Measurements from ENCODE around the gene CACNA1D. TPM values are rescaled to one million over a fixed set of nuclear protein-coding genes. Genes with fewer than 3 reads are reported as not detected.

Gene CACNA1D
- total RNA-seq, 1 donor from 2014 or later, result 1.1 TPM

DNA sequence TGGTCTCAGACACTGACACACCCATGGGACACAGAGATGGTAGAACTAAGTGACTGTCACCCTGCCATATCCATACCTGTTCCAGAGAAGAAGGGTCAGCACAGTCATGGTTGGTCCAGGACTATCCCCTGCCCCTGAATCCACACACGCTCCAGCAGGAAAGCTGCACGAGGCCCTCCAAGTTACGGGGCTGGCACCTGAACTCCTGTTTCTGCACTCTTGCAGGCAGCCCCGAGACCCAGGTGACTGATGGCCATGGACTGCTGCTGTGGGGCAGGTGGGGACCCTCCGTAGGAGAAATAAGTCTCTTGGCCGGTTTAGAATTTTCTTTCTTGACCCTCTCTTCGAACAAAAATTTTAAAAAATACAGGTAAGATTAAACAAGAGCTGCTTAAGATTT is 321.2 kb downstream of the CACNA1D start:
- H3K27me3 Mint-ChIP-seq (ENCODE audit: low read depth), result no peaks in the 10 kb centered on the region
- H3K27ac Mint-ChIP-seq (ENCODE audit: unreplicated experiment), result no peak overlapping the region
- no peak for DNase-seq (ENCODE audit: low read depth, low spot score)
- TF ChIP-seq, protein P1, sequence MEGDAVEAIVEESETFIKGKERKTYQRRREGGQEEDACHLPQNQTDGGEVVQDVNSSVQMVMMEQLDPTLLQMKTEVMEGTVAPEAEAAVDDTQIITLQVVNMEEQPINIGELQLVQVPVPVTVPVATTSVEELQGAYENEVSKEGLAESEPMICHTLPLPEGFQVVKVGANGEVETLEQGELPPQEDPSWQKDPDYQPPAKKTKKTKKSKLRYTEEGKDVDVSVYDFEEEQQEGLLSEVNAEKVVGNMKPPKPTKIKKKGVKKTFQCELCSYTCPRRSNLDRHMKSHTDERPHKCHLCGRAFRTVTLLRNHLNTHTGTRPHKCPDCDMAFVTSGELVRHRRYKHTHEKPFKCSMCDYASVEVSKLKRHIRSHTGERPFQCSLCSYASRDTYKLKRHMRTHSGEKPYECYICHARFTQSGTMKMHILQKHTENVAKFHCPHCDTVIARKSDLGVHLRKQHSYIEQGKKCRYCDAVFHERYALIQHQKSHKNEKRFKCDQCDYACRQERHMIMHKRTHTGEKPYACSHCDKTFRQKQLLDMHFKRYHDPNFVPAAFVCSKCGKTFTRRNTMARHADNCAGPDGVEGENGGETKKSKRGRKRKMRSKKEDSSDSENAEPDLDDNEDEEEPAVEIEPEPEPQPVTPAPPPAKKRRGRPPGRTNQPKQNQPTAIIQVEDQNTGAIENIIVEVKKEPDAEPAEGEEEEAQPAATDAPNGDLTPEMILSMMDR (conservative IDR thresholded peaks at IDR 0.05), result no peak
- H3K36me3 Mint-ChIP-seq (ENCODE audit: low read depth), result no peaks in the 10 kb centered on the region
- H3K9me3 Mint-ChIP-seq, result no peaks in the 10 kb centered on the region
- H3K4me3 Mint-ChIP-seq, result no peak overlapping the region
- H3K4me1 Mint-ChIP-seq, result peaks cover 3% of the 10 kb centered on the region

DNA sequence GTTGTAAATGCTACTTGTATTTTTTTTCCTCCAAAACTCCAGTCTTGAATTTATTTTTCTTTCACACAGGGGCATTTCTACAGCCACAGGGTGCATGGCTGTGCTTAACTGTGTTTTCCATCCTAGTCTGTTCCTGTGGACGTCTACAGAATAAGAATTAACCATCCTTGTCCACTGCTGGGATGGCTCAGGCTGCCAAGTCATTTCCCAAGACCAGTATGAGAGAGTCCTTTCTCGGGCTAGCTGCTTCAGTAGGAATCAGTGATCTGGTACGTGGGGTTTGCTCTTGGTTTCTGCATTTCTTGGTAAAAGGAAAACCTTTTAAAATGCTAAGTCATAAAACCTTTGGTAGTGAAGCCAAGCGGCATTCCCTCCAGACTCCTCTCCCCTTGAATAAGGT is 322.0 kb downstream of the CACNA1D start:
- H3K36me3 Mint-ChIP-seq (ENCODE audit: low read depth), result no peaks in the 10 kb centered on the region
- no peak overlapping the region for H3K27ac Mint-ChIP-seq (ENCODE audit: unreplicated experiment)
- TF ChIP-seq, protein P1 (conservative IDR thresholded peaks at IDR 0.05), result no peak
- DNase-seq (ENCODE audit: low read depth, low spot score), result no peak
- H3K4me1 Mint-ChIP-seq, result peaks cover 3% of the 10 kb centered on the region
- no peaks in the 10 kb centered on the region for H3K9me3 Mint-ChIP-seq
- no peak overlapping the region for H3K4me3 Mint-ChIP-seq
- no peaks in the 10 kb centered on the region for H3K27me3 Mint-ChIP-seq (ENCODE audit: low read depth)

DNA sequence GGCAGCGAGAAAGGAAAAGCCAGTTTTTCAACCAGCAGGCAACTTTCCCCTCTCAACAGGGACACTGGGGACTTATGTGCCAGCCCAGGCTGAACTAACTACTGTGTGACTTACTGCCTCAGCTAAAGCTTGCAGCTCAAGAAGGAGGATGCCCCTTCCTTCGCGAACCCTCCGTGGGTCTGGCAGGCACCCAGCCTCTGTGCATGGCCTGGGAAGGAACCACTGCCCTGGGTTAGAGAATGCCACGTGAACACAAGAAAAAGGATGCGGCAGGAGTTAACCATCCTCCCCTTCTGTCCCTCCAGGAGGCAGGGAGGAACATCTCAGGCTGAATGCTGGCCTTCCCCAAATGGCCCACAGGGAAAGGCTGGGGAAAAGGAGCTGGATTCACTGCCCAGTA is 322.8 kb downstream of the CACNA1D start:
- H3K4me1 Mint-ChIP-seq, result peaks cover 3% of the 10 kb centered on the region
- H3K4me3 Mint-ChIP-seq, result no peak overlapping the region
- H3K27me3 Mint-ChIP-seq (ENCODE audit: low read depth), result no peaks in the 10 kb centered on the region
- no peak overlapping the region for H3K27ac Mint-ChIP-seq (ENCODE audit: unreplicated experiment)
- H3K9me3 Mint-ChIP-seq, result no peaks in the 10 kb centered on the region
- TF ChIP-seq, protein P1 (conservative IDR thresholded peaks at IDR 0.05), result no peak
- H3K36me3 Mint-ChIP-seq (ENCODE audit: low read depth), result no peaks in the 10 kb centered on the region
- DNase-seq (ENCODE audit: low read depth, low spot score), result no peak

DNA sequence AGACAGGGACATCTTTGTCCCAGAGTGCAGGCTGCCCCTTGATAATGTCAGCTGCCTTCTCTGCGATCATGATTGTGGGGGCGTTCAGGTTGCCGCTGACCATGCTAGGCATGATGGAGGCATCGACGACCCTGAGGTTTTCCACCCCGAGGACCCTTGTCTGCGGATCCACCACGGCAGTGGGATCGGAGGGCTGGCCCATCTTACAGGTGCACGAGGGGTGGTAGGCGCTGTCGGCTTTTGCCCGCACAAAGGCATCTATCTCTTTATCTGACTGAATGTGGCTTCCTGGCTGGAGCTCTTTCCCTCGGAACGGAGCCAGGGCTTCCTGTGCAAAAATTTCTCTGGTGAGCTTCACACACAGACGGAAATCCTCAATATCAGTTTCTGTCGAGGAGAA is 323.4 kb downstream of the CACNA1D start:
- no peaks in the 10 kb centered on the region for H3K9me3 Mint-ChIP-seq
- no peaks in the 10 kb centered on the region for H3K36me3 Mint-ChIP-seq (ENCODE audit: low read depth)
- no peak overlapping the region for H3K4me3 Mint-ChIP-seq
- TF ChIP-seq, protein P1 (conservative IDR thresholded peaks at IDR 0.05), result no peak
- H3K27ac Mint-ChIP-seq (ENCODE audit: unreplicated experiment), result no peak overlapping the region
- no peak for DNase-seq (ENCODE audit: low read depth, low spot score)
- no peaks in the 10 kb centered on the region for H3K4me1 Mint-ChIP-seq
- no peaks in the 10 kb centered on the region for H3K27me3 Mint-ChIP-seq (ENCODE audit: low read depth)

DNA sequence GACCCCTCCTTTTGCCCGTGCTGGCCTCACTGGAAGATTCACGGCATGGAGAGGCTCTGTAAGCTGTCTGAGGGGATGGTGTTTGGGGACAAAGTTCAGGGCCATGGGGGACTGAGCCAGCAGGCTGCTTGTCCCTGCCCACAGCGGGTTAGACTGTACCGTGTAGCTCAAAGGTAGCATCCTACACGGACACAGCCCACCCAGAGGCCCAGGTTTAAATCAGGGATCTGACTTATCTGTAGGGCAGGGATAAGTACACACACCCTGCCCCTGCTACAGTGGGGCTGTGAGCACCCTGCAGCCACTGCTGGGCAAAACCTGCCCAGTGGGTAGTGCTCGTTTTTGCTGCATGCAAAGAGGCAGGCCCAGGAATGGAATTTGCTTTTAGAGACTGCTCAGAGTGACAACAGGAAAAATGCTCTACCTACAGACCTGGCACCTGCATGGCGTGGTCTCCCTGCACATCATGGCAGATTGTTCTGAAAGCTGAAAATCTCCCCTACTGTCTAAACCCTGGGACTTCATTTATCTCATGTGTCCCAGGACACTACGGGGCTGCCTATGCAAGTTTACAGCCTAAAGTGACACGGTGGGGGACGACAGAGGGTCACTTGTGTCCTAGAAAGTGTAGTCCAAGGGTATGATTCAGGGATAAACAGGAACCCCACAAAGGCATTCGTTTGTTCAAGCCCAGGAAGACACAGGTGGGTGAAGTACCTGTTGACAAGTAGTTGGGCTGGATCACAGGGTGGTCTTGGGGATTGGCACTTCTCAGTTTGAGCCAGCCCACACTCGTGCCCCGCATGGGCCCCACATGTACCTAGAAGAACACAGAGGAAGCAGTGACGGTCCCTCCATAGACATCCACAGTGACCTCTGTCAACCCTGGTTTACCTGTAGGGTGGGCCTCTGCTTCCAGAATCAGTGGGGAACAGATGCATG is 324.1 kb downstream of the CACNA1D start:
- Mint-ChIP-seq H3K4me1 (no peaks in the 10 kb centered on the region), H3K9me3 (no peaks in the 10 kb centered on the region), H3K36me3 (ENCODE audit: low read depth) (no peaks in the 10 kb centered on the region)

More for the DNA sequence above, 324.1 kb downstream of the CACNA1D start:
- Mint-ChIP-seq H3K27ac (ENCODE audit: unreplicated experiment) (no peak overlapping the region), H3K27me3 (ENCODE audit: low read depth) (no peaks in the 10 kb centered on the region), H3K4me3 (no peak overlapping the region)
- no peak for DNase-seq (ENCODE audit: low read depth, low spot score)
- TF ChIP-seq, protein P1 (conservative IDR thresholded peaks at IDR 0.05), result no peak

All from neural crest cell (in vitro differentiated cells).